Effector memory CD8-positive, alpha-beta T cell (primary cell): ENCODE results near the gene THSD4.
"Not testable (repeated sequence)": the region's sequence is repeated elsewhere in the genome, so short reads cannot be mapped to it uniquely, and the experiment has no call there.

Experiments
- ATAC-seq: fragments of 150-1000 bp; cut with Tn5 transposase; replicated peaks from 2 replicates; pipeline ENCODE4 v1.10.0; 2021; ENCODE audit warnings: mild to moderate bottlenecking, moderate library complexity
- DNase-seq, 3 experiments: peaks; one replicate each; pipeline ENCODE4 v3.0.0; 2021
- H3K27ac Mint-ChIP-seq, 2 donors: one replicate each; pipeline ENCODE4 v1.8.0; 2022; ENCODE audit warnings: mild to moderate bottlenecking in 2 of 2, mixed read lengths in 2 of 2, moderate library complexity in 2 of 2
- H3K27me3 Mint-ChIP-seq, 2 donors: one replicate each; pipeline ENCODE4 v1.8.0; 2022; ENCODE audit warnings: mixed read lengths in 2 of 2
- H3K36me3 Mint-ChIP-seq: one replicate; pipeline ENCODE4 v1.8.0; 2022; ENCODE audit warnings: mild to moderate bottlenecking, moderate library complexity, mixed read lengths; ENCODE audit not compliant: insufficient read depth
- H3K4me1 Mint-ChIP-seq, 2 donors: one replicate each; pipeline ENCODE4 v1.8.0; 2022; ENCODE audit warnings: low read depth in 2 of 2, mixed read lengths in 2 of 2
- H3K4me3 Mint-ChIP-seq, 2 donors: one replicate each; pipeline ENCODE4 v1.8.0; 2022; ENCODE audit warnings: mild to moderate bottlenecking in 2 of 2, mixed read lengths in 2 of 2, moderate library complexity in 2 of 2
- H3K9me3 Mint-ChIP-seq, 2 donors: one replicate each; pipeline ENCODE4 v1.8.0; 2022; ENCODE audit warnings: mixed read lengths in 2 of 2

THSD4 gene

DNA sequence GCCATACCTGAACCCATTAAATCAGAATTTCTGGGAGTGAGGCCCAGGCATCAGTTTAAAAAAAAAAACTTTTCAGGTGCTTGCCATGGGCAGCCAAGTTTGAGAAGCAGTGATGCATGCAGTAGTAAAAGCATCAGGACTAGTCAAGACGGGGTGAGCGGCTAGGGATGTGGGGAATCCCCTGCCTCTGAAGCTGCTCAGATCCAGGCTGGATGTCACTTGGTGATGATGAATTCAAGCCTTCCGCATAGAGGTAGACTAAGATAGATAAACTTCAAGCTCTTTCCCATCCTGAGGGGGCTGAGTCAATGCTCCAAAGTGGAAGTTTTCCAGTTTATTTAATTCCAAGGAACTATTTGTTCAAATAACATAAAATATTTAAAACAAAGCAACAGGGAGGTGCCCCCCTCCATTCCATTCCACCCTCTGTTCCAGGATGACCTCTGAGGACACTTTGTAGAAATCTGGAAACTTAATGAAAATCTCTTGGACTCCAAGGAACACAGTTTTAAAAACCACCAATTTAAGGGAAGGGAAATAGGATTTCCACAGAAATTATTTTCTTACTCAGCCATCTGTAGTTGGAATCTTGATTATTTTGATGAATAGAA, 594.6 kb downstream of the THSD4 start:
- Mint-ChIP-seq H3K9me3 (no peaks in the 10 kb centered on the region), H3K4me3 (no peak overlapping the region), H3K36me3 (no peaks in the 10 kb centered on the region), H3K27ac (no peak overlapping the region), H3K4me1 (no peaks in the 10 kb centered on the region), H3K27me3 (peaks cover 27 to 63% of the 10 kb centered on the region in 2 donors)
- DNase-seq (no peak), ATAC-seq (no peak)

DNA sequence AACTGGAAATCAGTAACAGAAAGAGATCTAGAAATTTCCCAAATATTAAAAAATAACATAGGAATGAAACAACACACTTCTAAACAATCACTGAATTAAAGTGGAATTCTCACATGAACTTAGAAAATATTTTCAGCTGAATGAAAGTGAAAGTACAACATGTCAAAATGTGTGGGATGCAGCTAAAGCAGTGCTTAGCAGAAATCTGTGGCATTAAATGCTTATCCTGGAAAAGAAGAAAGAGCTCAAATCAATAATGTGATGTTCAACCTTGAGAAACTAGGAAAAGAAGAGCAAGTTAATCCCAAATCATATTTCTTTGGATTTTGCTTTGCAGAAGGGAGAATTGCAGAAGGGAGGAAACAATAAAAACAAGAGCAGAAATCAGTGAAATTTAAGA, 596.9 kb downstream of the THSD4 start:
- Mint-ChIP-seq H3K9me3 (no peaks in the 10 kb centered on the region), H3K4me3 (no peak overlapping the region), H3K36me3 (no peaks in the 10 kb centered on the region), H3K27me3 (peaks cover 6 to 43% of the 10 kb centered on the region in 2 donors), H3K27ac (no peak overlapping the region), H3K4me1 (no peaks in the 10 kb centered on the region)
- ATAC-seq (no peak), DNase-seq (no peak)

DNA sequence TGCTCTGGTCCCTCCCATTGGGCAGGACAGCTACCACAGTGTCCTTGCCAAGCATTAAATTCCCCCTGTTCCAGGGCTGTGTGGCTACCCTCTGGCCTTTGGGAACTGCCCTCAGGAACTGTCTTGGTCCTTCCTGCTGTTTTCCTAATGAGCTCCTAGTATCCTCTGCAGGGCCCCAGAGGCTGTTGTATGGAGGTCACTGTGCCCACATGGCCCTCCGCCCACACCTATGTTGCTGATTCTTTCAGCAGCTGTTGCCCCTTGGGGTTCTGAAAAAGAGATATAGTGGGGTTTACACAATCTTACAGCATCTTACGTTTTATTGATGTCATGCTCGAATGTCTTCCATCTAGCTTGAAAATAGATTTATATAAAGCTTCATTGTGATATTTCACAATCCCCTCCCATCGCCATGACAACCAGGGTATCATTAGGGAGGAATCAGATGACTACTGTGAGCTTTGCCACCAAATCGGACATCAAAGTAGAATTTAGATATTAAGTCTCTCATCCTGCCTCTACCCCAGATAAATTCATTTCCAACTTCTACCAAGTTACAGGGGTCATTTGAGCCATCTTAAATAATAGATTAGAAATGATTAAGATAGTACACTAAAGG, 598.0 kb downstream of the THSD4 start:
- Mint-ChIP-seq H3K9me3 (no peaks in the 10 kb centered on the region), H3K27me3 (peaks cover 6 to 47% of the 10 kb centered on the region in 2 donors), H3K36me3 (no peaks in the 10 kb centered on the region), H3K4me1 (no peaks in the 10 kb centered on the region), H3K27ac (no peak overlapping the region), H3K4me3 (no peak overlapping the region)
- DNase-seq (no peak), ATAC-seq (no peak)

DNA sequence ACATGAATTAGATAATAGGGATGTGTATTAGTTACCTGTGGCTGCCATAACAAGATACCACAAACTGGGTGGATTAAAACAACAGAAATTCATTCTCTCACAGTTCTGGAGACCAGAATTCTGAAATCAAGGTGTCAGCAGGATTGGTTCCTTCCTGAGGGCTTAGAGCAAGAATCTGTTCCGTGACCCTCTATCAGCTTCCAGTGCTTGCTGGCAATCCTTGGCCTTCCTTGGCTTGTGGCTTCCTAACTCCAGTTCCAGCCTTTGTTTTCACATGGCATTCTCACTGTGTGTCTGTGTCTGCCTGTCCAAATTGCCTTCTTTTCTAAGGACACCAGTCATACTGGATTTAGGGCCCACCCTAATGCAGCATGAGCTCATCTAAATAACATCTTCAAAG, 600.6 kb downstream of the THSD4 start:
- Mint-ChIP-seq H3K27ac (no peak overlapping the region), H3K4me1 (no peaks in the 10 kb centered on the region), H3K9me3 (no peaks in the 10 kb centered on the region), H3K27me3 (peaks cover 0 to 43% of the 10 kb centered on the region in 2 donors), H3K4me3 (no peak overlapping the region), H3K36me3 (no peaks in the 10 kb centered on the region)
- no peak for ATAC-seq
- no peak for DNase-seq

DNA sequence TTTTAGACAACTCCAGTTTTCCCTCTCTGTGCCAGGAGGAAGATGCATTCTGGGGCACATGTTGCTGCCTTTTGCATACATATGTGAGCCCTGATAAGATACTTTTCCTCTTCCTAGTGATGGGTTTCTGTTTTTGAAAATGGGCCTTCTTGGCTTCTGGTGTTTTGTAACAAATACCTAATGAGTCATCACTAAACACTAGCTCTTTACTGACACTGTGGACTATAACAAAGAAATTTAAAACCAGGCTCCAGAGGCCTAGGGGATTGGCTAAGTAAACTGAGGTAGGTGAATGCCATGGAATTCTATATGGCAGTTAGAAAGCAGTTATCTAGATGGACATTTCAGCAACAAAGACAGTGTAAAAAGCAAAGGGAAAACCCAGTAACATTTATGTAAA, 601.7 kb downstream of the THSD4 start:
- ATAC-seq, result no peak
- H3K27ac Mint-ChIP-seq, result no peak overlapping the region
- no peaks in the 10 kb centered on the region for H3K9me3 Mint-ChIP-seq
- no peaks in the 10 kb centered on the region for H3K4me1 Mint-ChIP-seq
- H3K36me3 Mint-ChIP-seq, result no peaks in the 10 kb centered on the region
- DNase-seq, result no peak
- peaks cover 0 to 38% of the 10 kb centered on the region in 2 donors for H3K27me3 Mint-ChIP-seq
- H3K4me3 Mint-ChIP-seq, result no peak overlapping the region

DNA sequence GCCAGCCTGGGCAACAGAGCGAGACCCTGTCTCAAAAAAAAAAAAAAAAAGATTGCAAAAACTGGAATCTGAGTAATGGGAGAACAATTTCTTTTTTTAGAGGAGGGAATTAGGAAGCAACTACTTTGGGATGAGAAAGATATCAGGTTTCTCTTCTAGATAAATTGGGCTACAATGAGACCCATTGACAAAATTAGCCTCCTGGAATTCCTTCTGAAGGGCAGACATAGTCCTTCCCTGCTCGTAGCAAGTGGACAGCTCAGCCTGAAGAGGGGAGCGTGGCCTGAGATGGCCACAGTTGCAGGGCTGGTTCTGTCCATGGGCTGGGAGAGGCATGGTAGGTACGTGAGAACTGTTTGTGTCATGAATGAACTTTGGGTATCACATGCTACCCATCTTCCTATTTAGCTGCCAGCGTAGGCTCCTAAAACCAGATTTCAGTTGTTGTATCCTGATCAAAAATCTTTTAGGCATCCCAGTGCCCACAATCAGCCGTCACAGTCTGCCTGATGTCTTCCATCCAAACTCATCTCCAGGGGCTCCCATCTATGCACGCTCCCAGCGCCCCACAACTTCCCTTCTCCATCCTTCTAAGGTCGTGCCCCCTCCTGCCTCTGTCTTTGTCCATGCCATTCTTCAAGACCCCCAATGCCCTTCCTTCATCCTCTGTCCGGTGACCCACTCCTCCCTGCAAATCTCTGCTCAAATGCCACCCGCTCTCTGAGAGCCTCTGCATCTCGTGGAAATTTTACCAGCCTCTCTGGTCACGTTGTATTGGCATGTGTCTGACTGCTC, 603.0 kb downstream of the THSD4 start:
- ATAC-seq (no peak), DNase-seq (no peak)
- Mint-ChIP-seq H3K4me1 (no peaks in the 10 kb centered on the region), H3K27me3 (peaks cover 2 to 28% of the 10 kb centered on the region in 2 donors), H3K4me3 (no peak overlapping the region), H3K36me3 (no peaks in the 10 kb centered on the region), H3K9me3 (no peaks in the 10 kb centered on the region), H3K27ac (no peak overlapping the region)

DNA sequence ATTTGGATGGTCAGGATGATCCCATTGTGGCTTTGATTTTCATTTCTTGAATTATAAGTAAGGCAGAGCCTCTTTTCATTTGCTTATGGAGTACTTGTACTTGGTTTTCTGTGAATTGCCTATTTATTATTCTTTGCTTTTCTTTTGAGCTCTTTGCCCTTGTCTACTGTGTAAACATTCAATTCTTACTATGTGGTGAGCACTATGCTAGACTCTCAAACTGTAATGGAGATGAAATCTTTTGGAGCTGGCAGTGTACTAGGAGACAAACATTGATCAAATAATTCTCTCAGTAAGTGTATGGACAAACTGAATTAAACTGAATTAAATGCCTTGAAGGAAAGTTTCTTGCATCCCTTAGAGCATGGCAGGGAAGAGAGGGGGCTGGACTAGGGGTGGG, 608.1 kb downstream of the THSD4 start:
- Mint-ChIP-seq H3K27me3 (peaks cover 10 to 29% of the 10 kb centered on the region in 2 donors), H3K4me1 (no peaks in the 10 kb centered on the region), H3K9me3 (no peaks in the 10 kb centered on the region), H3K27ac (no peak overlapping the region), H3K4me3 (no peak overlapping the region), H3K36me3 (no peaks in the 10 kb centered on the region)
- ATAC-seq (no peak), DNase-seq (no peak)

DNA sequence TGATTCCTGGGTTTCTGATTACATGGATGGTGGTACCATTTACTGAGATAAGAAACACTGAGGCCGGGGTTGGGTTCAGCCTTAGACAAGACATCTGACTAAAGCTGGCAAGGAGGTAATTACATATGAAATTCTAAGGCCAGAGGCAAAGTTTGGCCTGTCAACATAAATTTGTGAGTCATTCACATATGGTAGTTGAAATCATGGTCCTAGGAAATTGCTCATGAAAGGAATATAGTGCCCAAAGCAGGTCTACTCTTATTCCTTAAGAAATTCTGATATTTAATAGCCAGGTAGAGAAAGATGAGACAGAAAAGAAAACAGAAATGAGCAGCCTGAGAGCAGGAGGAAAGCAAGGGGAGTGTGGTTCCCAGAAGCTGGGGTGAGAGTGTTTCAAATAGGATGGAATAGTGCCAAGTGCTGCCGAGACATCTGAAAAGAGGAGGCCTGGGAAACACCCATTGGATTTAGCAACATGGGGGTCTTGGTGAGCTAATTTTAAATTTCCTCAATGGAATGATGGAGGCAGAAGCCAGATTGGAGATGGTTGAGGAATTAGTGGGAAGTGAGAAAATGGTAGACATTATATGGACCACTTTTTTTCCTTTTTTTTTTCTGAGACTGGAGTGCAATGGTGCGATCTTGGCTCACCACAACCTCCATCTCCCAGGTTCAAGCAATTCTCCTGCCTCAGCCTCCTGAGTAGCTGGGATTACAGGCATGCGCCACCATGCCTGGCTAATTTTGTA, 610.1 kb downstream of the THSD4 start:
- ATAC-seq, H3K36me3 Mint-ChIP-seq, DNase-seq, H3K4me3 Mint-ChIP-seq, H3K4me1 Mint-ChIP-seq, H3K9me3 Mint-ChIP-seq, H3K27ac Mint-ChIP-seq: not testable (repeated sequence)
- peaks cover 10 to 31% of the 10 kb centered on the region in 2 donors for H3K27me3 Mint-ChIP-seq

DNA sequence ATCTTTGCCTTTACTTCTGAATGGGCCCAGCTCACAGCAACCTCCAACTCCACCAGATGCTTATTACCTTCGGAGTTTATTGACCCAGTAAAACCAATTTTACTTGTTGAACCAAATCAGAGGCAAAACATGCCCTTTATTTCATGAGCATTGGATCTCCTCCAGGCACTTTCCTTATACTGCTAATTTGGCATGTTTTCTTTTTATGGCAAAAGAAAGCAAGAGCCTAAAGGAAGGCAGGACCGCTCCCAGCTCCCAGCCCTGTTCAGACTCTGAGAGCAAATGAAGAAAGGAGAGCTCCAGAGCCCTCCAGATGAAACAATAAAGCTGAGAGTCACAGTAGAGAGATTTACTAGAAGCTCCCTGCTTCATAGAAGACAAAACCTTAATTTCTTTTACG, 613.6 kb downstream of the THSD4 start:
- H3K4me1 Mint-ChIP-seq, result no peaks in the 10 kb centered on the region

DNA sequence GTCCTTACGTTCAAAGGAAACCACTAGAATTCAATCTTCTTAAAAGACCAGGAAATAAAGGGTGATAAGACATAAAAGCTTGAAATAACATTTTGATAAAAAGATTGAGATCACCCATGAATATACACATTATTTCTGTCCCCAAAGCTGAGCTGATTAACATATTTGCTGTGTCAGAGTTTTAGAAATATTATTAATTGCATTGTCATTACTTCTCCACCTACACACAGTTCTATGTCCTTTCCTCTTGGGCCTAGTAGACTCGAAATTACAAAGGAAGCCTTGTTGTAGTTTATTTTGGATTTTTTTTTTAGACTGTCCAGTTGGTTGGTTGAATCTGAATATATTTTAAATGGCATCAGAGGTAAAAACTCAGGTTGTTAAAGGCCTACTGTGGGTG, 614.0 kb downstream of the THSD4 start:
- no peak overlapping the region for H3K4me3 Mint-ChIP-seq
- H3K27ac Mint-ChIP-seq, result no peak overlapping the region
- H3K9me3 Mint-ChIP-seq, result no peaks in the 10 kb centered on the region
- DNase-seq (no peak), ATAC-seq (no peak)
- peaks cover 18 to 27% of the 10 kb centered on the region in 2 donors for H3K27me3 Mint-ChIP-seq
- no peaks in the 10 kb centered on the region for H3K4me1 Mint-ChIP-seq
- no peaks in the 10 kb centered on the region for H3K36me3 Mint-ChIP-seq

More for the DNA sequence above, 613.6 kb downstream of the THSD4 start:
- Mint-ChIP-seq H3K4me3 (no peak overlapping the region), H3K27me3 (peaks cover 19 to 31% of the 10 kb centered on the region in 2 donors), H3K27ac (no peak overlapping the region), H3K36me3 (no peaks in the 10 kb centered on the region), H3K9me3 (no peaks in the 10 kb centered on the region)
- DNase-seq (no peak), ATAC-seq (no peak)

DNA sequence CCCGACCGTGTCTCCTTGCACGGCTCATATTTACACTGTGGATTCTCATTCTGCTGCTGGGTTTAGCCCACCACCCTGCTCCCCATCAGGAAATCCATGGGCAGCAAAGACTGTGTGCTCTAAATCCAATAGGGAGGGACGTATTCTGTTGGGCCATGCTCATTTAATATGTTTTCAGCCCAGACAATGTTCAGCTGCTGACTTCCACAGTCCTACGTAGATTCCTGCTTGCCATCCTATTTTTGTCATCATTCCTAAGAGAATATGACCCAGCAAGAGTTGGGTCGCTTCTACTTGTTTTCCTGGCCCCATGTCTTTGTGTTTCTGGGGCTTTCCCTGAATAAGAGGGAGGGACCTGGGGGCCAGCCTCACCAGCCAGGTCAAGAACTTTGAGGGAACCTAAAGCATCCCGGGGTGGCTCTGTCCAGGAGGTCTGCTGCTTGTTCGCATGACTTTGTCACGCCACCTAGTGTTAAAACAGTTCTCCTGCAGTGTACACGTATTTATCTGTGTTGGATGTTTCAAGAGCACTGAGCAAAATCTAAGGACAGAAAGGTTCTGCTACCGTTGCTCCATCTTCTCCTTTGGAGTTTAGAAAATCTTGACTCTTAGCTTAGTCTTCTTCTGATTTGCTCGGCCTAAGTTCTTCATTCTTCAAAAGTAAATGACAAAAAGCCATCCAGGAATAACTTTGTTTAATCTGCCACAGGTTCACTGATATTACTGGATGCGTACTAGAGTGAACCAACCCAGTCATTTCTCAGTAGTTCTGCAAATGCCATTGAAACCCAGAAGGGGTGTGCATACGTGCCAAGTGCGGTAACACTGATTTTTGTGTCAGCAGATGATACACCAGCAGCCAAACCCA, 615.2 kb downstream of the THSD4 start:
- H3K27ac Mint-ChIP-seq, result no peak overlapping the region
- no peaks in the 10 kb centered on the region for H3K9me3 Mint-ChIP-seq
- peak; percentile 32 for ATAC-seq
- H3K36me3 Mint-ChIP-seq, result no peaks in the 10 kb centered on the region
- H3K27me3 Mint-ChIP-seq, result peaks cover 18 to 22% of the 10 kb centered on the region in 2 donors
- H3K4me3 Mint-ChIP-seq, result no peak overlapping the region
- H3K4me1 Mint-ChIP-seq, result no peaks in the 10 kb centered on the region
- DNase-seq, result peak in 1 of 3 experiments; percentile 7

DNA sequence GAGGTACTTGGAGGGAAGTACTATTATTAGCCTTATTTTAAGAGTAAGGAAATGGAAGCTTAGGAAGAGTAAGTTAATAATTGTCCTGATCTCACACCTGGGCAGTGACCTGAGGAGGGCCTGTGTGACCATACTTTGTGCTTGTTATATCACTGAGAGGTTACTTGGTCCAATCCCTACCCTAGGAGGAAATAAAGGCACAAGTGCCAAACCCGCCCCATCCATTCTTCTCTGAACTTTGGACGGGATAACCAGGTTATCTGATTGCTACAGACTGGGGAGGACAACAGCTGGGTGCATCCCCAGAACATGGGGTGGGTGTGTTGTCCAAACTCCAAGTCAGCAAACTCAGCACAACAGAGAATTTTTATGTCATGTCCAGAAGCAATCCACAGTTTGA, 617.4 kb downstream of the THSD4 start:
- H3K4me1 Mint-ChIP-seq, result no peaks in the 10 kb centered on the region
- H3K9me3 Mint-ChIP-seq, result no peaks in the 10 kb centered on the region
- peaks cover 18% of the 10 kb centered on the region in 2 donors for H3K27me3 Mint-ChIP-seq
- DNase-seq (no peak), ATAC-seq (no peak)
- no peak overlapping the region for H3K4me3 Mint-ChIP-seq
- H3K36me3 Mint-ChIP-seq, result no peaks in the 10 kb centered on the region
- no peak overlapping the region for H3K27ac Mint-ChIP-seq

DNA sequence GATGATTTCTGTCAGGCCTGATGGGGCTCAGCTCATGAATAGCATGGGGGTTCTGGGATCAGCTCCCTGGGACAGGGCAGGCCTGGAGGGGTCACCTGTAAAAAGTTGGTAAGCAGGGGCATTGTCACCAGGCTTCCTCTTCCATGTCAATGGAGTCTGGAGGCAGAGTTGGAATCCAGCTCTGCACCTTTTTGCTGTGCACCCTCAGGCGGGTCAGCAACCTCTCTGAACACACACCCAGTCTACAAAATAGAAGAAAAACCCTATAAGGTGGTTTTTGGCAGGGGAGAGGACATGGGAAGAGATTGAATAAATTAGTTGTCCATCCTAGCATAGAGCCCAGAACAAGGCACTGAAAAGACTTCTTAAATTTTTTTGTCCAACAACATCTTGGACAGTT, 617.9 kb downstream of the THSD4 start:
- no peaks in the 10 kb centered on the region for H3K36me3 Mint-ChIP-seq
- H3K27ac Mint-ChIP-seq, result no peak overlapping the region
- ATAC-seq (no peak), DNase-seq (no peak)
- no peak overlapping the region for H3K4me3 Mint-ChIP-seq
- H3K4me1 Mint-ChIP-seq, result no peaks in the 10 kb centered on the region
- no peaks in the 10 kb centered on the region for H3K9me3 Mint-ChIP-seq
- H3K27me3 Mint-ChIP-seq, result peaks cover 18% of the 10 kb centered on the region in 2 donors
